Panc1 (cell line): Measurements from ENCODE around the gene ALDH16A1. TPM values are rescaled to one million over a fixed set of nuclear protein-coding genes. Genes with fewer than 3 reads are reported as not detected.
"Not testable (repeated sequence)": the region's sequence is repeated elsewhere in the genome, so short reads cannot be mapped to it uniquely, and the experiment has no call there.

Experiments
- ATAC-seq: fragments of 200-7000 bp; cut with Tn5 transposase; 2 replicates; pipeline ENCODE4 v1.9.1; 2020; ENCODE audit warnings: mild to moderate bottlenecking, moderate library complexity
- BruUV-seq: library from RNA; stranded (reverse); fragments of 400-500 nt; replicated peaks from 2 replicates; lab custom pipeline; 2021; lab: Mats Ljungman, UMichigan
- CTCF ChIA-PET: fragments of 300-600 bp; sonication (Branson Sonifier 250); formaldehyde crosslinking; loops from one replicate; lab custom pipeline; 2022; ENCODE audit warnings: antibody characterized with exemption; lab: Charles Lee
- POLR2A ChIA-PET: fragments of 300-600 bp; sonication (Branson Sonifier 250); formaldehyde crosslinking; loops from one replicate; lab custom pipeline; 2022; ENCODE audit warnings: antibody characterized with exemption; lab: Charles Lee
- DNase-seq: peaks from one replicate; pipeline ENCODE4 v3.0.0-alpha.2; 2010; ENCODE audit warnings: low read depth, low spot score
- H3K27ac ChIP-seq: 2 replicates; pipeline ENCODE4 v1.5.1; 2011; ENCODE audit warnings: mild to moderate bottlenecking, low read length, inconsistent platforms
- H3K27me3 ChIP-seq: fragments of 200-500 bp; sonication (Bioruptor generic); 2 replicates; pipeline ENCODE4 v1.6.0; 2014; ENCODE audit warnings: low read length, inconsistent platforms; ENCODE audit not compliant: control insufficient read depth, insufficient read depth
- H3K36me3 ChIP-seq: fragments of 200-500 bp; sonication (Bioruptor generic); 2 replicates; pipeline ENCODE4 v1.5.1; 2014; ENCODE audit warnings: inconsistent platforms, mild to moderate bottlenecking, low read length, moderate library complexity; ENCODE audit not compliant: control insufficient read depth, insufficient read depth
- H3K4me1 ChIP-seq: 2 replicates; pipeline ENCODE4 v1.5.1; 2011; ENCODE audit warnings: inconsistent platforms, mild to moderate bottlenecking, low read length, moderate library complexity; ENCODE audit not compliant: control insufficient read depth, insufficient read depth
- H3K4me3 ChIP-seq, 2 experiments: 2 replicates each; pipeline ENCODE4 v1.5.1; 2011 to 2012; ENCODE audit warnings: low read depth in 2 of 2, low read length in 2 of 2, mild to moderate bottlenecking in 2 of 2, inconsistent platforms in 1 of 2, moderate library complexity in 1 of 2
- H3K9me3 ChIP-seq: fragments of 200-500 bp; sonication (Bioruptor generic); 2 replicates; pipeline ENCODE4 v1.5.1; 2014; ENCODE audit warnings: low read depth, mild to moderate bottlenecking, inconsistent platforms, low read length, moderate library complexity; ENCODE audit not compliant: control insufficient read depth, insufficient read depth
- POLR2AphosphoS5 ChIP-seq: IDR thresholded peaks from 2 replicates; pipeline ENCODE4 v1.6.1; 2012; ENCODE audit warnings: mild to moderate bottlenecking, low read depth, low read length, moderate library complexity
- REST ChIP-seq, 2 experiments: IDR thresholded peaks; 2 replicates each; pipeline ENCODE4 v1.6.1; 2011 to 2012; ENCODE audit warnings: low read depth in 2 of 2, control low read depth in 1 of 2, low read length in 1 of 2, mild to moderate bottlenecking in 1 of 2, moderate library complexity in 1 of 2; ENCODE audit not compliant: insufficient read depth in 1 of 2
- SIN3A ChIP-seq: IDR thresholded peaks from 2 replicates; pipeline ENCODE4 v1.6.1; 2012; ENCODE audit warnings: low read depth, mild to moderate bottlenecking, low read length, moderate library complexity, borderline replicate concordance; ENCODE audit not compliant: insufficient read depth
- TCF7L2 ChIP-seq: IDR thresholded peaks from 2 replicates; pipeline ENCODE4 v1.6.1; 2011; ENCODE audit warnings: mild to moderate bottlenecking, low read depth, low read length, inconsistent platforms
- in situ Hi-C: cut with HindIII; loops from 2 replicates; pipeline ENCODE4 v1.10.0; 2016; ENCODE audit warnings: low sequenced_read_pairs, low pct_unique_long_range_greater_than_20kb
- intact Hi-C: fragments of 100-400 bp; cut with micrococcal nuclease; formaldehyde crosslinking; loops from one replicate; pipeline ENCODE4 v1.10.0; 2022; ENCODE audit not compliant: unreplicated experiment
- total RNA-seq: library from RNA; stranded (reverse); gene quantifications from one replicate; pipeline ENCODE4 v1.2.1, GENCODE V29; 2021; ENCODE audit not compliant: unreplicated experiment
- TF ChIP-seq, protein P1 (sequence below): fragments of 450-650 bp; IDR thresholded peaks from 2 replicates; pipeline ENCODE4 v1.5.1; 2017; ENCODE audit warnings: mild to moderate bottlenecking

ALDH16A1 gene
- total RNA-seq, 1 experiment from 2014 or later = 19.6 TPM

- Histone ChIP-seq H3K27me3 (peaks cover 9% of the 10 kb centered on the region; the same call in 1 of the 2 replicates), H3K27ac (no peak overlapping the region), H3K9me3 (no peaks in the 10 kb centered on the region), H3K36me3 (no peaks in the 10 kb centered on the region), H3K4me3 (peak overlapping the region; percentile 61 to 63), H3K4me1 (no peaks in the 10 kb centered on the region; the same call in 1 of the 2 replicates)
- peak; percentile 89 for ATAC-seq
- BruUV-seq = no TSS peak
- TF ChIP-seq SIN3A (no peak), POLR2AphosphoS5 (no peak), TCF7L2 (no peak)
- TF ChIP-seq, protein P1, sequence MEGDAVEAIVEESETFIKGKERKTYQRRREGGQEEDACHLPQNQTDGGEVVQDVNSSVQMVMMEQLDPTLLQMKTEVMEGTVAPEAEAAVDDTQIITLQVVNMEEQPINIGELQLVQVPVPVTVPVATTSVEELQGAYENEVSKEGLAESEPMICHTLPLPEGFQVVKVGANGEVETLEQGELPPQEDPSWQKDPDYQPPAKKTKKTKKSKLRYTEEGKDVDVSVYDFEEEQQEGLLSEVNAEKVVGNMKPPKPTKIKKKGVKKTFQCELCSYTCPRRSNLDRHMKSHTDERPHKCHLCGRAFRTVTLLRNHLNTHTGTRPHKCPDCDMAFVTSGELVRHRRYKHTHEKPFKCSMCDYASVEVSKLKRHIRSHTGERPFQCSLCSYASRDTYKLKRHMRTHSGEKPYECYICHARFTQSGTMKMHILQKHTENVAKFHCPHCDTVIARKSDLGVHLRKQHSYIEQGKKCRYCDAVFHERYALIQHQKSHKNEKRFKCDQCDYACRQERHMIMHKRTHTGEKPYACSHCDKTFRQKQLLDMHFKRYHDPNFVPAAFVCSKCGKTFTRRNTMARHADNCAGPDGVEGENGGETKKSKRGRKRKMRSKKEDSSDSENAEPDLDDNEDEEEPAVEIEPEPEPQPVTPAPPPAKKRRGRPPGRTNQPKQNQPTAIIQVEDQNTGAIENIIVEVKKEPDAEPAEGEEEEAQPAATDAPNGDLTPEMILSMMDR = peak; percentile 94
- no peak for DNase-seq
- in situ Hi-C loops = no loop called here
- intact Hi-C loops = loop anchor here (5.0 kb wide), 1 partner anchor 51 kb away; no protein-coding TSS in a partner anchor
- POLR2A ChIA-PET = no interaction called here
- CTCF ChIA-PET = interaction anchor here (0.6 to 0.7 kb wide), 5 partner anchors 23 to 435 kb away, joined by 3 to 10 read pairs (median 4); no protein-coding TSS in a partner anchor
Observed at GRCh38 chr19:49443366-49444099, 9.5 kb upstream of the ALDH16A1 start.

DNA sequence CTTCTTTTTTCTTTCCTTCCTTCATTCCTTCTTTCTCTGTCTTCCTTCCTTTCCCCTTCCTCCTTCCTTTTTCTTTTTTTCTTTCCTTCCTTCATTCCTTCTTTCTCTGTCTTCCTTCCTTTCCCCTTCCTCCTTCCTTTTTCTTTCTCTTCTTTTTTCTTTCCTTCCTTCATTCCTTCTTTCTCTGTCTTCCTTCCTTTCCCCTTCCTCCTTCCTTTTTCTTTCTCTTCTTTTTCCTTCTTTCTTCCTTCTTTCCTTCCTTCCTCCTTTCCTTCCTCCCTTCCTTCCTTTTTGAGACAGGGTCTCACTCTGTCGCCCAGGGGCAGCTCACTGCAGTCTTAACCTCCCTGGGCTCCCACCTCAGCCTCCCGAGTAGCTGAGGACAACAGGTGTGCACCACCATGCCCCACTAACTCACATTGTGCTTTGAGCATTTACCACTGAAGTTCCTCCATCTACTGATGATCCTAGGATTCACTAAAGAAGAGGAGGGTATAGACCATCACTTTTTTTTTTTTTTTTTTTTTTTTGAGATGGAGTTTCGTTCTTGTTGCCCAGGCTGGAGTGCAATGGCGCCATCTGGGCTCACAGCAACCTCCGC is 8.8 kb upstream of the ALDH16A1 start:
- BruUV-seq, H3K4me1 ChIP-seq, POLR2A ChIA-PET, ATAC-seq, DNase-seq, H3K27ac ChIP-seq, H3K4me3 ChIP-seq, H3K9me3 ChIP-seq, H3K27me3 ChIP-seq, H3K36me3 ChIP-seq, in situ Hi-C loops: not testable (repeated sequence)
- intact Hi-C loops = loop anchor here (5.0 kb wide), 1 partner anchor 52 kb away; no protein-coding TSS in a partner anchor
- CTCF ChIA-PET = interaction anchor here (0.6 to 0.7 kb wide), 3 partner anchors 69 to 435 kb away, joined by 3 to 10 read pairs (median 8); no protein-coding TSS in a partner anchor

GRCh38 chr19:49445997-49446396 is 7.0 kb upstream of the ALDH16A1 start:
- no TSS peak for BruUV-seq
- no peak overlapping the region for H3K4me3 ChIP-seq
- DNase-seq (no peak), ATAC-seq (no peak)
- ChIA-PET CTCF (interaction anchor here (0.7 kb wide), 1 partner anchor 90 kb away, joined by 3 read pairs; no protein-coding TSS in a partner anchor), POLR2A (no interaction called here)
- no peaks in the 10 kb centered on the region for H3K4me1 ChIP-seq
- no peak overlapping the region for H3K27ac ChIP-seq
- in situ Hi-C loops (no loop called here), intact Hi-C loops (no loop called here)
- no peaks in the 10 kb centered on the region for H3K36me3 ChIP-seq
- no peaks in the 10 kb centered on the region for H3K9me3 ChIP-seq
- no peaks in the 10 kb centered on the region; the same call in 1 of the 2 replicates for H3K27me3 ChIP-seq
- TF ChIP-seq POLR2AphosphoS5 = no peak
- no peak for TF ChIP-seq REST (IDR thresholded peaks at IDR 0.05; ENCODE audit: insufficient read depth in 1 of 2, low read depth in 2 of 2, low read length in 1 of 2)
- no peak for TF ChIP-seq SIN3A
- no peak for TF ChIP-seq TCF7L2
- TF ChIP-seq, protein P1 = no peak
